GM12892 (cell line): ENCODE data around the gene AP1G2.

Experiments
- POLR2AphosphoS5 ChIP-seq: IDR thresholded peaks from 2 replicates; pipeline ENCODE4 v1.6.1; 2011; ENCODE audit warnings: low read depth, low read length, control low read depth
- TAF1 ChIP-seq: IDR thresholded peaks from 2 replicates; pipeline ENCODE4 v1.6.1; 2011; ENCODE audit warnings: low read depth, mild to moderate bottlenecking, control low read depth, low read length, borderline replicate concordance

DNA sequence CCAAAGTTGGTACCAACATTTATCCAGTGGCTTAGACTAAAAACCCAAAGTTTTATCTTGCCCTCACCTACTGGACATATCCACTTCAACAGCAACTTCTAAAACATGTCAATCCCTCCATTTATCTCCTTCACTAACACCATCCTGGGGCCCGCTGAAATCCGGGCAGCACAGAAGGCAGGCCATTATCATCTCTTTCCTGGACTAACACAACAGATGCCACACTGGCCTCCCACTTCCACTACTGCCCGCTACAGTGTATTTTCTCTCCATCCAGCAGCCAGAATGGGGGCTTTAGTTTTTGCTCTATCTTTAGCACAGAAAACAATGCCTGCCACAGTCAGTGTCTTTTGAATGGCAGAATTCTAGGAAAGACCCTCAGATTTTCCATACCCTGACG is 31.6 kb downstream of the AP1G2 start:
- TF ChIP-seq TAF1 (no peak), POLR2AphosphoS5 (no peak)
